AG04450 (cell line): Measurements from ENCODE around the gene NDUFS6. TPM values are rescaled to one million over a fixed set of nuclear protein-coding genes. Genes with fewer than 3 reads are reported as not detected.

ENCODE experiments used
- CTCF ChIA-PET: fragments of 300-600, 350-600 bp; formaldehyde crosslinking; extraction: SDS; loops from one replicate; lab custom pipeline; 2022; ENCODE audit warnings: antibody characterized with exemption, inconsistent platforms; lab: Charles Lee
- POLR2A ChIA-PET: fragments of 350-600 bp; formaldehyde crosslinking; extraction: SDS; loops from one replicate; lab custom pipeline; 2021; ENCODE audit warnings: antibody characterized with exemption, inconsistent platforms; lab: Yijun Ruan, JAX
- DNase-seq: peaks from one replicate; pipeline ENCODE4 v3.0.0-alpha.2; 2011; ENCODE audit warnings: low read depth, low spot score
- H3K27ac ChIP-seq: one replicate; pipeline ENCODE4 v1.5.1; 2012; ENCODE audit warnings: low read depth, low read length, control low read depth
- H3K27me3 ChIP-seq: one replicate; pipeline ENCODE4 v1.6.0; 2012; ENCODE audit warnings: low read length; ENCODE audit not compliant: control insufficient read depth, insufficient read depth
- H3K4me3 ChIP-seq: 2 replicates; pipeline ENCODE4 v1.5.1; 2011; ENCODE audit warnings: mild to moderate bottlenecking, low read depth, low read length, control low read depth
- H3K9me3 ChIP-seq: 2 replicates; pipeline ENCODE4 v1.5.1; 2012; ENCODE audit warnings: low read length; ENCODE audit not compliant: control insufficient read depth, insufficient read depth
- polyA plus RNA-seq: library from polyadenylated mRNA; depleted of rRNA; stranded (reverse); fragments of >200 nt; gene quantifications from 2 replicates; pipeline ENCODE4 v1.2.3, GENCODE V29; 2011
- TF ChIP-seq, protein P1 (sequence below): IDR thresholded peaks from 2 replicates; pipeline ENCODE4 v1.5.1; 2011; ENCODE audit warnings: low read depth, low read length, control low read depth, inconsistent platforms

The NDUFS6 gene
- polyA plus RNA-seq, 1 experiment: 51.8 TPM

DNA sequence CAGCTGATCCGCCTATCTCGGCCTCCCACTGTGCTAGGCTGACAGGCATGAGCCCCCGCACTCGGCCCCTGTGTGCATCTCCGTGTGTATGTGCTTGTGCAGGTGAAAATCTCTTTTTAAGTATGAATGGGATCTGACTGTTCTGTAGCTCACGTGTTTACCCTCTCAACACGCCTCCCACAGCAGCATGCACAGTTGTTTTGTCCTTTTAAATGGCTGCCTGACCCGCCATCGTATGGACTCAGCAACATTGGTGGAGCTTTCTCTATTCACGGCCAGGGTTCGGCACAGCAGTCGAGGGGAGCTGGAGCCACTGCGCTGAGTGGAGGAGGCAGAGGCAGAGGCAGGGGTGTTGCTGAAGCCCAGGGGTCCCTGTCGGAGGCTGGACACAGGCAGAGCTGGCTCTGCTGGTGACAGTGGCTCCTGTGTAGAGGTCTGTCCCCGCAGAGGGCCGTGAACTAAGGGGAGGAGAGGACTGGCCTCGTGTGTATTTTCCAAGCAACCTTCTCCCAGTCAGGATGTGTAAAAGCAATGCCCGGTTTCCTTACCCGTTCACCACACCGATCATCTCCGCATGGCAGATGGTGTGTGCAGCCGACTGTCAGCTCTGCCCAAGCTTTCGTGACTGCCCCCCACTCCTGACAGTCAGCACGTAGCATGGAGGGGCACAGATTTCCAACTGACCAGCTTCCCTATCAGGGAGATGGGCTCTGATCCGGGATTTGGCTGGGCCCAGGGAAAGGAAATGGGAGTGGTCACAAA lies 38.9 kb upstream of the NDUFS6 start:
- peaks cover 3% of the 10 kb centered on the region; the same call in 1 of the 2 replicates for H3K9me3 ChIP-seq
- TF ChIP-seq, protein P1, sequence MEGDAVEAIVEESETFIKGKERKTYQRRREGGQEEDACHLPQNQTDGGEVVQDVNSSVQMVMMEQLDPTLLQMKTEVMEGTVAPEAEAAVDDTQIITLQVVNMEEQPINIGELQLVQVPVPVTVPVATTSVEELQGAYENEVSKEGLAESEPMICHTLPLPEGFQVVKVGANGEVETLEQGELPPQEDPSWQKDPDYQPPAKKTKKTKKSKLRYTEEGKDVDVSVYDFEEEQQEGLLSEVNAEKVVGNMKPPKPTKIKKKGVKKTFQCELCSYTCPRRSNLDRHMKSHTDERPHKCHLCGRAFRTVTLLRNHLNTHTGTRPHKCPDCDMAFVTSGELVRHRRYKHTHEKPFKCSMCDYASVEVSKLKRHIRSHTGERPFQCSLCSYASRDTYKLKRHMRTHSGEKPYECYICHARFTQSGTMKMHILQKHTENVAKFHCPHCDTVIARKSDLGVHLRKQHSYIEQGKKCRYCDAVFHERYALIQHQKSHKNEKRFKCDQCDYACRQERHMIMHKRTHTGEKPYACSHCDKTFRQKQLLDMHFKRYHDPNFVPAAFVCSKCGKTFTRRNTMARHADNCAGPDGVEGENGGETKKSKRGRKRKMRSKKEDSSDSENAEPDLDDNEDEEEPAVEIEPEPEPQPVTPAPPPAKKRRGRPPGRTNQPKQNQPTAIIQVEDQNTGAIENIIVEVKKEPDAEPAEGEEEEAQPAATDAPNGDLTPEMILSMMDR: no peak
- no peak overlapping the region for H3K27ac ChIP-seq
- POLR2A ChIA-PET: no interaction called here
- no peak overlapping the region for H3K4me3 ChIP-seq
- H3K27me3 ChIP-seq: peaks cover 15% of the 10 kb centered on the region
- CTCF ChIA-PET: interaction anchor here (1.1 to 5.0 kb wide), 6 partner anchors 10 to 279 kb away, joined by 3 to 75 read pairs (median 18); partner anchors contain the start of genes MRPL36 and NDUFS6
- DNase-seq: no peak

DNA sequence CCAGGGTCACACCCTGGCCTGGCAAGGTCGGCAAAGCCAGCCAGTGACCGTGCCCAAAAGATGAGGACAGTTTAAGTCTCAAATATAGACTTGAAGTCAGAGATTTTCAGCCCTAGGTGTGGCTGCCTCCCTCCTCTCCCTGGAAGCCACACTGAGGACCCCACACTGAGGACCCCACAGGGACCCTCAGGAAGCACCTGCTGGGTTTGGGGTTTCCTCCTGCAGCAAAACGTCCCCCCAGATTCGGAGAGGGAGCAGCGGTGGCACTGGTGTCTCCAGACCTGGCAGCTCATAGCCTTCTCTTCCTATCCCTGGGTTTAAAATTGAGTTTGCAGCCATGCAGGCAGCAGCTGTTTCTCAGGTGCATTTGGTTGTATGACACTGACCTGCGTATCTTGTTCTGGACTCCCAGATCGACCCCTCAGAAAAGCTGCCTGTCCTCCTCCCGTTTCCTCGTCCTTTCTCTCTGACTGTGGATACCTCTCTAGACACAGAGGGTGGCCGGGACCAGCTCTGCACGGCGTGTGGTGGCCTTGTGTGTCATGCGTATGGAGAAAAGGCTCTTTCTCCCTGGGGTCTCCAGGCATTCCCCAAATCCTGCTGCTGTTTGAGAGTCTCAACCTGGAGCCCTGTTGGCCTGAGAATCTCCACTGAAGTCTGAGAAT lies 38.2 kb upstream of the NDUFS6 start:
- Histone ChIP-seq H3K4me3 (no peak overlapping the region), H3K9me3 (peaks cover 3% of the 10 kb centered on the region; the same call in 1 of the 2 replicates), H3K27me3 (peaks cover 16% of the 10 kb centered on the region), H3K27ac (no peak overlapping the region)
- TF ChIP-seq, protein P1: no peak
- ChIA-PET POLR2A (no interaction called here), CTCF (interaction anchor here (0.5 to 5.0 kb wide), 15 partner anchors 10 to 281 kb away, joined by 3 to 75 read pairs (median 4); partner anchors contain the start of genes MRPL36 and NDUFS6)
- DNase-seq: no peak

DNA sequence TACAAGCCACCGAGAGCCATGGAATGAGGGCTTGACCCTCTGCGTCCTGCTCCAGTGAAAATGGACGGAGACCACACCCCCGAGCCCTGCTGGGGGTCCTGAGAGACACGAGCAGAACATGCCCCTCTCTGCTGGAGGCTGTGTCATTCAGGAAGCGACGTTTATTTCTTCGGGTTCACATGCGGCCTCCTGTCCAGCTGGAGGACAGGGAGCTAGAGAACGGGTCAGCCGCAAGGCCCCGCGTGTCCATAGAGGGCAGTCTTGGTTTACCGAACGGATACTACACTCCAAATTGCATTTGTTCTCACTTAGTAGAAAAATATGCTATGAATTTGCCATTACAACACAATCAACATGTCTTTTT lies 37.7 kb upstream of the NDUFS6 start:
- no peak overlapping the region for H3K27ac ChIP-seq
- POLR2A ChIA-PET: interaction anchor here (0.6 kb wide), 1 partner anchor 111 kb away, joined by 5 read pairs; no protein-coding TSS in a partner anchor
- CTCF ChIA-PET: interaction anchor here (0.5 to 5.0 kb wide), 17 partner anchors 9 to 829 kb away, joined by 3 to 75 read pairs (median 4); partner anchors contain the start of genes MRPL36 and NDUFS6
- DNase-seq: peak; percentile 37
- TF ChIP-seq, protein P1: peak; percentile 95
- H3K4me3 ChIP-seq: no peak overlapping the region
- peaks cover 16% of the 10 kb centered on the region for H3K27me3 ChIP-seq
- peaks cover 3% of the 10 kb centered on the region; the same call in 1 of the 2 replicates for H3K9me3 ChIP-seq

DNA sequence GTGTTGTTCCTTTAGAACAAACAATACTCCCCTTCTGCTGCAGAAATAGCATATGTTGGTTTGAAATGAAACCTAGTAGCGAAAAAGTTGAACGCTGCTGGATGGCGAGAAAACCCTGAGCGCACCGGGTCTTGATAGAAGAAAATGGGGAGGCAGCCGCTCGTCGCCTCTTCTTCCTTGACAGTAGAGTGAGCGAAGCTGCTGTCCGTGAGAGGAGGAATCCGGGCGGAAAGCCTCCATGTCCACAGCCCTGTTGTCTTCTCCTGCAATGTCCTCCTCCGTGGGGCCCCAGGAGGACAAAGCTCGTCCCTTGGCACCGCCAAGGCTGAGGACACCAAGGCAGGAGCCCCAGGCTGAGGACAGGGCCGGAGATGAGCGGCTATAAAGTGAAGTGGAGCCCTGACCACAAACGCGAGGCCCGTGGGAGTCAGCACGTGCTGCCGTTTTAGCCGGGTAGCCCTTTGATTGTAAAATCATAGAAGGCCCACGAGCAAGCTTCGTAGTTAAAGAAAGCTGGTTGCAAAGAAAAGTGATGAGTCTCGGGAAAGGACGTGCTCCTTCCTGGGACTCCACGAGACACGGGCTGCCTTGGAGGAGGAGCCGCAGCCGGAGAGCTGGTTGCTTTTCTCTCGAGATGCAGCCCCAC lies 37.1 kb upstream of the NDUFS6 start:
- Histone ChIP-seq H3K4me3 (no peak overlapping the region), H3K27me3 (peaks cover 13% of the 10 kb centered on the region), H3K9me3 (peaks cover 3% of the 10 kb centered on the region; the same call in 1 of the 2 replicates), H3K27ac (no peak overlapping the region)
- ChIA-PET POLR2A (interaction anchor here (0.6 kb wide), 1 partner anchor 111 kb away, joined by 5 read pairs; no protein-coding TSS in a partner anchor), CTCF (interaction anchor here (0.5 to 5.0 kb wide), 13 partner anchors 9 to 829 kb away, joined by 3 to 75 read pairs (median 5); partner anchors contain the start of genes MRPL36 and NDUFS6)
- no peak for DNase-seq
- TF ChIP-seq, protein P1: no peak
